Smooth muscle cell (in vitro differentiated cells): ENCODE results near the gene SUCLG1. TPM values are rescaled to one million over a fixed set of nuclear protein-coding genes. Genes with fewer than 3 reads are reported as not detected.
A peak's percentile ranks its signal among the peaks of the same experiment; 100 is the strongest.

Source experiments
- DNase-seq: peaks from one replicate; lab custom pipeline; 2025; ENCODE audit not compliant: unreplicated experiment; lab: John Stamatoyannopoulos, UW
- H2AFZ ChIP-seq: fragments of 200-600 bp; sonication (generic); 2 replicates; pipeline ENCODE4 v1.6.0; 2016; ENCODE audit warnings: antibody characterized with exemption, low read depth, mild to moderate bottlenecking
- H3F3A ChIP-seq: fragments of 200-600 bp; sonication (generic); 2 replicates; pipeline ENCODE4 v1.6.0; 2017; ENCODE audit warnings: antibody characterized with exemption, low read depth
- H3K27ac ChIP-seq: fragments of 200-600 bp; sonication (generic); 2 replicates; pipeline ENCODE4 v1.5.1; 2016; ENCODE audit warnings: low read depth, mild to moderate bottlenecking
- H3K27me3 ChIP-seq: fragments of 200-600 bp; sonication (generic); 2 replicates; pipeline ENCODE4 v1.6.1; 2016; ENCODE audit warnings: low read depth, mild to moderate bottlenecking
- H3K36me3 ChIP-seq: fragments of 200-600 bp; sonication (generic); 2 replicates; pipeline ENCODE4 v1.5.1; 2016; ENCODE audit warnings: low read depth
- H3K4me1 ChIP-seq: fragments of 200-600 bp; sonication (generic); 2 replicates; pipeline ENCODE4 v1.5.1; 2016; ENCODE audit warnings: low read depth
- H3K4me2 ChIP-seq: fragments of 200-600 bp; sonication (generic); 2 replicates; pipeline ENCODE4 v1.6.0; 2016; ENCODE audit warnings: mild to moderate bottlenecking
- H3K4me3 ChIP-seq: fragments of 200-600 bp; sonication (generic); 2 replicates; pipeline ENCODE4 v1.5.1; 2016; ENCODE audit warnings: mild to moderate bottlenecking
- H3K79me2 ChIP-seq: fragments of 200-600 bp; sonication (generic); 2 replicates; pipeline ENCODE4 v1.6.0; 2016; ENCODE audit warnings: low read depth, mild to moderate bottlenecking
- H3K9ac ChIP-seq: fragments of 200-600 bp; sonication (generic); 2 replicates; pipeline ENCODE4 v1.6.0; 2016; ENCODE audit warnings: low read depth
- H3K9me3 ChIP-seq: fragments of 200-600 bp; sonication (generic); replicated peaks from 2 replicates; pipeline ENCODE4 v1.5.1; 2016; ENCODE audit warnings: low read depth
- H4K20me1 ChIP-seq: fragments of 200-600 bp; sonication (generic); 2 replicates; pipeline ENCODE4 v1.6.0; 2016; ENCODE audit warnings: low read depth
- WGBS: methylation state at CpG from one replicate; pipeline ENCODE4 v1.1.7; 2016; ENCODE audit warnings: low lambda C conversion rate; 5-methylcytosine and 5-hydroxymethylcytosine counted together
- polyA plus RNA-seq: library from polyadenylated mRNA; unstranded; fragments of >200 nt; fragmentation: Nextera tagmentation; extraction: Ambion mirVana; gene quantifications from 2 replicates; pipeline ENCODE4 v1.2.1, GENCODE V29; 2016
- total RNA-seq: library from RNA; depleted of rRNA; stranded (reverse); fragments of >200 nt; gene quantifications from 2 replicates; pipeline ENCODE4 v1.2.3, GENCODE V29; 2014
- TF ChIP-seq, protein P1 (sequence below): fragments of 200-600 bp; sonication (generic); IDR thresholded peaks from 2 replicates; pipeline ENCODE4 v1.5.1; 2017; ENCODE audit warnings: borderline replicate concordance, mild to moderate bottlenecking, antibody characterized with exemption; ENCODE audit not compliant: insufficient read depth, poor library complexity, severe bottlenecking

SUCLG1 gene
- total RNA-seq (63.1 and 63.3 TPM in 2 replicates), polyA plus RNA-seq (77.0 and 81.7 TPM in 2 replicates)

DNA sequence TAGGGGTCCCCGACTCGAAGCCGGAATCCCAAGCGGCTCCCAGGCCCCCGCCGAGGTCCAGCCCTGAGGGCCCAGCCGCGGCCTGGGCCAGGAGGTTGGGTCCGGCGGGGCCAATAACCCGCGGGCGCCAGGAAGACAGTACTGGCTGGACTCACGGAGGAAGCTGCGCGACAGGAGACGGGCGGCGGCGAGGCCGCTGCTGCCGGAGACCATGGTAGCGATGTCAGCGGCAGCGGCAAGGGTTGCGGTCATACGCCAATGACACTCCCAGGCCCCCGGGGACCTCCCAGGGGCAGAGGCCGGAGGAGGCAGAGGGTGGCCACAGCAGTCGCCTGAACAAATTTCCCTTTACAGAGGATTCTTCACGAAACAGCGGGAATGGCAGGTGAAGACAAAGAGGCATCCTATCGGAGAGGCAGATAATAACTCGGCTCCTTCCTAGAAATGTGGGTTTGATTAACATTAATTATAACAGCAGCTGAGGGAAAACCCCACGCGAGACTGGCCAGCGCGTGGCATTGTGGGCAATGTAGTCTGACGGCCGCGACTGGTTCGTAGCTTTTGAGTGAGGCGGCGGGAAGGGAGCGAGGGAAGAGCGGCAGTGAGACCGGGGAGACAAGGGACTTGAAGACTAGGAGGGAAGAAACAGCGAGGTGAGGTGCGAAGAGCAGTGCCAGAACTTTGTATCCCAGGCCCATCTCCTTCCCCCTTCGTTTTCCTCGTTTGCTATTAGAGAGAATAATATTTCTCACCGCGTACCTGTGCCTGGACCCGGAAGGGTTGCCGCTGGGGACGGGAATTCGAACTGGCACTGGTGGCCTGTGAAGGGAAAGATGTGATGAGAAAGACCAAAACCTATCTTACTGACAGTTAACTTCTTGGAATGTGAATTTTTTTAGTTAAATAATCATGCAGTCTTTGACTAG lies at the start of gene SUCLG1:
Gene SUCLG1 (minus strand): TSS at position 263 of the 926 bp plus-strand sequence. CDS start 11 bp downstream, at position 252.
- Histone ChIP-seq H3K79me2 (peaks cover 46% of the 10 kb centered on the region), H3F3A (no peaks in the 10 kb centered on the region), H3K4me3 (peak within 1 kb of the TSS; percentile 85), H3K4me1 (peaks cover 12% of the 10 kb centered on the region), H4K20me1 (peaks cover 25% of the 10 kb centered on the region), H3K36me3 (no peaks in the 10 kb centered on the region), H3K4me2 (peak within 1 kb of the TSS; percentile 97), H3K9me3 (no peaks in the 10 kb centered on the region), H3K27me3 (no peaks in the 10 kb centered on the region), H3K27ac (peak within 1 kb of the TSS; percentile 91), H2AFZ (peak within 1 kb of the TSS; percentile 92), H3K9ac (peak within 1 kb of the TSS; percentile 97)
- TF ChIP-seq, protein P1, sequence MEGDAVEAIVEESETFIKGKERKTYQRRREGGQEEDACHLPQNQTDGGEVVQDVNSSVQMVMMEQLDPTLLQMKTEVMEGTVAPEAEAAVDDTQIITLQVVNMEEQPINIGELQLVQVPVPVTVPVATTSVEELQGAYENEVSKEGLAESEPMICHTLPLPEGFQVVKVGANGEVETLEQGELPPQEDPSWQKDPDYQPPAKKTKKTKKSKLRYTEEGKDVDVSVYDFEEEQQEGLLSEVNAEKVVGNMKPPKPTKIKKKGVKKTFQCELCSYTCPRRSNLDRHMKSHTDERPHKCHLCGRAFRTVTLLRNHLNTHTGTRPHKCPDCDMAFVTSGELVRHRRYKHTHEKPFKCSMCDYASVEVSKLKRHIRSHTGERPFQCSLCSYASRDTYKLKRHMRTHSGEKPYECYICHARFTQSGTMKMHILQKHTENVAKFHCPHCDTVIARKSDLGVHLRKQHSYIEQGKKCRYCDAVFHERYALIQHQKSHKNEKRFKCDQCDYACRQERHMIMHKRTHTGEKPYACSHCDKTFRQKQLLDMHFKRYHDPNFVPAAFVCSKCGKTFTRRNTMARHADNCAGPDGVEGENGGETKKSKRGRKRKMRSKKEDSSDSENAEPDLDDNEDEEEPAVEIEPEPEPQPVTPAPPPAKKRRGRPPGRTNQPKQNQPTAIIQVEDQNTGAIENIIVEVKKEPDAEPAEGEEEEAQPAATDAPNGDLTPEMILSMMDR: no peak
- under 1% methylated on average over 57 of the region's 57 CpGs for WGBS
- DNase-seq: peak; percentile 73

DNA sequence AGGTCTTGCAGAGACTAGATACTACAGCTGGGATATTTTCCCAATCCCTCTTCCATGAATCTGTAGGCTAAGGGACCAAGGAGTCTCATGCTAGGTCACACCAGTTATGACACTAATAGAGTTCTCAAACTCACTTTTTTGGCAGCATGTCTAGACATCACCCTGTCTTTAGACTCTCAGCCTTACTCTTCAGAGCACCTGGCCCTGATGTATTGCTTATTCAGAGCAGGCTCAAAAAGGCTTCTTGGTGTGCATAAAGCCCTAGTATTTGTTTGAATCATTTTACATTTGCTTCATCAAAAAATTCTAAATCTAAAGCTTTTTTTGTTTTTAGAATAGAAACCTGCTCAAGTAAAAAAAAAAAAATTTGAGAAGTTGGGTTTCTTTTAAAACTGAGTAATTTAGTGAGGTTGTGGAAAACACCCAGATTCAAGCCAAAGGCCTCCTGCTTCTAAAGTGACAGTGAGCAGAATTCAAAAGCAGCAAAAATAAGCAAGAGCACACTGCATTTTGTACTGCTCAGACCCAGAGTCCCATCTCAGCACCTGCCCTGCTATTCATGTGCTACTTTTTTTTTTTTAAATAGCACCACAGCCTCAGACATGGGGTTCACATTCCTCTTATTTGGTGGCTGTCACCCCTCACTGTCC lies 39.2 kb upstream of the SUCLG1 start:
- DNase-seq: no peak
- Histone ChIP-seq H3K4me3 (no peak overlapping the region), H4K20me1 (no peaks in the 10 kb centered on the region), H3K79me2 (no peaks in the 10 kb centered on the region), H3K4me1 (peaks cover 2% of the 10 kb centered on the region), H3K27me3 (no peaks in the 10 kb centered on the region), H3K9me3 (no peaks in the 10 kb centered on the region), H2AFZ (no peak overlapping the region), H3F3A (no peaks in the 10 kb centered on the region), H3K4me2 (no peak overlapping the region), H3K27ac (no peak overlapping the region), H3K9ac (no peak overlapping the region), H3K36me3 (no peaks in the 10 kb centered on the region)
- TF ChIP-seq, protein P1: no peak

DNA sequence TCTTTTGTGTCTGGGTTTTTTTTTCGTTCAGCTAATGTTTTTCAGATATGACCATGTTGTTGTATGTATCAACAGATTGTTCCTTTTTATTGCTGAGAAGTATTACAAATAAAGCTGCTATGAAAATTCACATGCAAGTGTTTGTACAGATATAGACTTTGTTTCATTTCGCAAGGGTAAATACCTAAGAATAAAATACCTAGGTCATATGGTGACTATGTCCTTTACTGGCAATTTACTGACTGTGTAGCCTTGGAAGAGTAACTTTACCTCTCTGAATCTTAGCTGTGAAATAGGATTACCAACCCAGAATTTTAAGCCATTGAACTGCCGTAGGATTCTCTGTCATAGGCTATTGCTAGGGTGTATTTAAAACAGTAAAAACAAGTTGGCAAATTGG lies 38.2 kb upstream of the SUCLG1 start:
- no peak for DNase-seq
- no peaks in the 10 kb centered on the region for H3K36me3 ChIP-seq
- WGBS: 95% methylated on average over 3 of the region's 3 CpGs
- H4K20me1 ChIP-seq: no peaks in the 10 kb centered on the region
- TF ChIP-seq, protein P1: no peak
- H3K27ac ChIP-seq: no peak overlapping the region
- no peak overlapping the region for H3K4me3 ChIP-seq
- no peaks in the 10 kb centered on the region for H3K79me2 ChIP-seq
- H3K9ac ChIP-seq: no peak overlapping the region
- no peaks in the 10 kb centered on the region for H3K27me3 ChIP-seq
- no peaks in the 10 kb centered on the region for H3K9me3 ChIP-seq
- H3F3A ChIP-seq: no peaks in the 10 kb centered on the region
- no peak overlapping the region for H2AFZ ChIP-seq
- H3K4me2 ChIP-seq: no peak overlapping the region
- H3K4me1 ChIP-seq: peaks cover 4% of the 10 kb centered on the region
